ENCODE data around the gene PDCD1LG2. TPM values are rescaled to one million over a fixed set of nuclear protein-coding genes. Genes with fewer than 3 reads are reported as not detected.
A peak's percentile ranks its signal among the peaks of the same experiment; 100 is the strongest.
"Not testable (repeated sequence)": the region's sequence is repeated elsewhere in the genome, so short reads cannot be mapped to it uniquely, and the experiment has no call there.

Gene PDCD1LG2
- 1 to 10 TPM in 1 of 2 donors, under 1 TPM in 1; 0.55 to 1.7 TPM for total RNA-seq

DNA sequence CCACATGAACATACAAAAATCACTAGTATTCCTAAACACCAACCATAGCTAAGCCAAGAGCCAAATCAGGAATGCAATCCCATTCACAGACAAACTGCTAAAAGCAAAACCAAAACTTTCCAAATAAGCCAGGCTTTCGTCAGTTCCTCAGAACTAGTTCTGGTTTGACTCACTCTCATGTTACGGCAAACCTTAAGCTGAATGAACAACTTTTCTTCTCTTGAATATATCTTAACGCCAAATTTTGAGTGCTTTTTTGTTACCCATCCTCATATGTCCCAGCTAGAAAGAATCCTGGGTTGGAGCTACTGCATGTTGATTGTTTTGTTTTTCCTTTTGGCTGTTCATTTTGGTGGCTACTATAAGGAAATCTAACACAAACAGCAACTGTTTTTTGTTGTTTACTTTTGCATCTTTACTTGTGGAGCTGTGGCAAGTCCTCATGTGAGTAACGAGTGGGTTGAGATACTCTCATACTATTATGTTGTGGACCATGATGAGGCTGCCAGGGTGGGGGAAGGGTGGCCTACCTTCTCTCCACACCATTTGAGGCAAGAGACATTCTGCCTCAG lies at the start of gene PDCD1LG2:
TSS of gene PDCD1LG2 (plus strand) at position 172 of the 572 bp plus-strand sequence. CDS start 12,016 bp downstream, outside the sequence.
- Mint-ChIP-seq H3K9me3 (no peaks in the 10 kb centered on the region), H3K27ac (peak within 1 kb of the TSS; percentile 86 to 88), H3K27me3 (peaks cover 0 to 8% of the 10 kb centered on the region in 2 donors), H3K4me3 (peak within 1 kb of the TSS; percentile 87), H3K4me1 (ENCODE audit: low read depth in 2 of 2) (peaks cover 30 to 54% of the 10 kb centered on the region in 2 donors), H3K36me3 (peaks cover 13% of the 10 kb centered on the region)
- ATAC-seq (peak; percentile 77 to 91), DNase-seq (ENCODE audit: low spot score) (no peak)

DNA sequence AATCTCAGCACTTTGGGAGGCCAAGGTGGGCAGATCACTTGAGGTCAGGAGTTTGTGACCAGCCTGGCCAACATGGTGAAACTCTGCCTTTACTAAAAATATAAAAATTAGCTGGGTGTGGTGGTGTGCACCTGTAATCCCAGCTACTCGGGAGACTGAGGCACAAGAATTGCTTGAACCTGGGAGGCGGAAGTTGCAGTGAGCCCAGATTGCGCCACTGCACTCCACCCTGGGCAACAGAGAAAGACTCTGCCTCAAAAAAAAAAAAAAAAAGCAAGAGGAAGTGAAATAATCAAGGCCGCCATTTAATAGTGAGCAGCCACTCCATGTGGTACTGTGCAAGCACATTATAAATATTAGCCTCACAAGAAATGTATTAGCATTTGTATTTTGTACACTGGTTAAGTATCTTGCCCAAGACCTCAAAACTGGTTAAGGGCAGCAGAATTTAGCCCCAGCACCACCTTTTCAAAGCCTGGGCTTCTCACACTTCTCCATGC lies 45.5 kb upstream of the PDCD1LG2 start:
- H3K27ac Mint-ChIP-seq: peak overlapping the region; percentile 52 to 100
- peaks cover 36 to 60% of the 10 kb centered on the region in 2 donors for H3K4me1 Mint-ChIP-seq (ENCODE audit: low read depth in 2 of 2)
- H3K36me3 Mint-ChIP-seq: peaks cover 72% of the 10 kb centered on the region

DNA sequence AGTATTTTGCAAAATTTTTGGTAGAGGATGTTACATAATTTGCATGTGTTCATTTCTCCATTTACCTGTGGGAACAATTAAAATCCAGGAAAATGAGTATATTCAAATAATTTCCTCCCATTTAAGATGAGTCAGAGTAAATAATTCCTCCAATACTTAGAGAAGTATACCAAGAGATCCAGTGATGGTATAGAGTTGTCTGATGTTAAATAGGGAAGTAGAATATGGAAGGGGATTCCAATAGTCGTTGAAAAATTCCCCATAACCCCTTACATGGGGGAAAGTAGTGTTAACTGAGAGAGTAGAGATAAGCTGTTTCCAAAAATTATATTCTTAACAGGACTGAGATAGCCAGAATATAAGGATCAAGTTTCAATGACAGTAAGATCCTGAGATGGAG lies 44.3 kb upstream of the PDCD1LG2 start:
- peaks cover 65% of the 10 kb centered on the region for H3K36me3 Mint-ChIP-seq
- DNase-seq (ENCODE audit: low spot score): no peak
- H3K27me3 Mint-ChIP-seq: no peaks in the 10 kb centered on the region
- H3K4me1 Mint-ChIP-seq (ENCODE audit: low read depth in 2 of 2): peaks cover 29 to 57% of the 10 kb centered on the region in 2 donors
- no peaks in the 10 kb centered on the region for H3K9me3 Mint-ChIP-seq
- H3K4me3 Mint-ChIP-seq: no peak overlapping the region
- peak overlapping the region; percentile 52 to 82 for H3K27ac Mint-ChIP-seq
- no peak for ATAC-seq

More for the DNA sequence above, 45.5 kb upstream of the PDCD1LG2 start:
- DNase-seq (ENCODE audit: low spot score); H3K9me3 Mint-ChIP-seq; ATAC-seq; H3K4me3 Mint-ChIP-seq; H3K27me3 Mint-ChIP-seq: not testable (repeated sequence)

DNA sequence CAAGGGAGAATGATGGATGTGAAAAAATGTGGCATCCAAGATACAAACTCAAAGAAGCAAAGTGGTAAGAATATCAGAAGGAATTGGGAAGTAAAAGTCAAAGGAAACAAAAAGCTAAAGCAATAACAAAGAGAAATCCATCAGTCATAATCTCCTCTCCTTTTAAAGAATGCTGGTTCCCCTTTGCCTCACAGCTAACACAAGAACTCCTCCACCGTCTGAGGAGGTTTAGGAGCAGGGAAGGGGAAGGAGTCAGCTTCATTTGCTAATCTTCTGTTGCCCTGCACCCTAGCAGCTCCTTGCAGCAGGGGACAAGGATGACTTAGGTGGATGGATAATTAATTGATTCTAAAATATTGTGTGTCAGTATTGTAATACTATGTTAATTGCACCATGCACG lies 43.6 kb upstream of the PDCD1LG2 start:
- DNase-seq (ENCODE audit: low spot score): no peak
- peak overlapping the region; percentile 52 to 82 for H3K27ac Mint-ChIP-seq
- no peaks in the 10 kb centered on the region for H3K9me3 Mint-ChIP-seq
- H3K27me3 Mint-ChIP-seq: no peaks in the 10 kb centered on the region
- H3K36me3 Mint-ChIP-seq: peaks cover 65% of the 10 kb centered on the region
- ATAC-seq: no peak
- no peak overlapping the region for H3K4me3 Mint-ChIP-seq
- H3K4me1 Mint-ChIP-seq (ENCODE audit: low read depth in 2 of 2): peaks cover 29 to 57% of the 10 kb centered on the region in 2 donors

DNA sequence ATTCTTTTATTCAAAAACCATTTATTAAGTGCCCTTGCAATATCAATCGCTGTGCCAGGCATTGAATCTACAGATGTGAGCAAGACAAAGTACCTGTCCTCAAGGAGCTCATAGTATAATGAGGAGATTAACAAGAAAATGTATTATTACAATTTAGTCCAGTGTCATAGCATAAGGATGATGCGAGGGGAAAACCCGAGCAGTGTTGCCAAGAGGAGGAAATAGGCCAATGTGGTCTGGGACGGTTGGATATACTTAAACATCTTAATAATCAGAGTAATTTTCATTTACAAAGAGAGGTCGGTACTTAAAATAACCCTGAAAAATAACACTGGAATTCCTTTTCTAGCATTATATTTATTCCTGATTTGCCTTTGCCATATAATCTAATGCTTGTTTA lies 41.5 kb upstream of the PDCD1LG2 start:
- H3K27ac Mint-ChIP-seq: peak overlapping the region; percentile 21 to 82
- no peak for DNase-seq (ENCODE audit: low spot score)
- H3K36me3 Mint-ChIP-seq: peaks cover 55% of the 10 kb centered on the region
- H3K27me3 Mint-ChIP-seq: no peaks in the 10 kb centered on the region
- H3K4me3 Mint-ChIP-seq: no peak overlapping the region
- H3K4me1 Mint-ChIP-seq (ENCODE audit: low read depth in 2 of 2): peaks cover 34 to 52% of the 10 kb centered on the region in 2 donors
- ATAC-seq: no peak
- H3K9me3 Mint-ChIP-seq: no peaks in the 10 kb centered on the region

DNA sequence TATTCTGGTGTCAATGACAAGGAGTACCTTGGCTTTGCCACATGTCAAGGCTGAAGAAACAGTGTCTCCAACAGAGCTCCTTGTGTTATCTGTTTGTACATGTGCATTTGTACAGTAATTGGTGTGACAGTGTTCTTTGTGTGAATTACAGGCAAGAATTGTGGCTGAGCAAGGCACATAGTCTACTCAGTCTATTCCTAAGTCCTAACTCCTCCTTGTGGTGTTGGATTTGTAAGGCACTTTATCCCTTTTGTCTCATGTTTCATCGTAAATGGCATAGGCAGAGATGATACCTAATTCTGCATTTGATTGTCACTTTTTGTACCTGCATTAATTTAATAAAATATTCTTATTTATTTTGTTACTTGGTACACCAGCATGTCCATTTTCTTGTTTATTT lies 40.2 kb upstream of the PDCD1LG2 start:
- Mint-ChIP-seq H3K4me3 (no peak overlapping the region), H3K9me3 (peaks cover 5% of the 10 kb centered on the region), H3K36me3 (peaks cover 53% of the 10 kb centered on the region), H3K27me3 (no peaks in the 10 kb centered on the region), H3K4me1 (ENCODE audit: low read depth in 2 of 2) (peaks cover 47 to 55% of the 10 kb centered on the region in 2 donors), H3K27ac (peak overlapping the region in 1 of 2 donors; percentile 21)
- DNase-seq (ENCODE audit: low spot score) (no peak), ATAC-seq (no peak)

DNA sequence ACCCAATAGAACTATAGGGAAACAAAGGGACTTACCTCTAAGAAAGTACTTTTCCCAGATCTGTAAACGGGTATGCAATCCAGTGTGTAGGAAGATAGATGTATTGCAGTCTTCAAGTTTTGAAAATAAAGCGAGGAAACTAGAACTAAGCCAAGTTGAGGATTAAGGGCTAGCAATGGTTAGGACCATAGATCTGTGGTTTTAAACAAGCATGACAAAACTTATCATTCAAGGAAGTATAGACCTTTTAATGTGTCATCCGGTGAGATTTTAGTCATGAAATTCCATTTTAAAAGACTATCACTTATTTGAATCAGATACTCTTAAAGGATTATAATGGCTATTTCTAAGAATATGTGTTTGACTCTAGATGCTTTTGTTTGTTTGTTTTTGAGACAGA lies 39.5 kb upstream of the PDCD1LG2 start:
- H3K27me3 Mint-ChIP-seq: no peaks in the 10 kb centered on the region
- ATAC-seq (peak in 1 of 2 donors; percentile 59), DNase-seq (ENCODE audit: low spot score) (no peak)
- H3K36me3 Mint-ChIP-seq: peaks cover 46% of the 10 kb centered on the region
- H3K4me1 Mint-ChIP-seq (ENCODE audit: low read depth in 2 of 2): peaks cover 49 to 55% of the 10 kb centered on the region in 2 donors
- H3K9me3 Mint-ChIP-seq: peaks cover 5% of the 10 kb centered on the region
- H3K27ac Mint-ChIP-seq: no peak overlapping the region
- peak overlapping the region; percentile 10 for H3K4me3 Mint-ChIP-seq

DNA sequence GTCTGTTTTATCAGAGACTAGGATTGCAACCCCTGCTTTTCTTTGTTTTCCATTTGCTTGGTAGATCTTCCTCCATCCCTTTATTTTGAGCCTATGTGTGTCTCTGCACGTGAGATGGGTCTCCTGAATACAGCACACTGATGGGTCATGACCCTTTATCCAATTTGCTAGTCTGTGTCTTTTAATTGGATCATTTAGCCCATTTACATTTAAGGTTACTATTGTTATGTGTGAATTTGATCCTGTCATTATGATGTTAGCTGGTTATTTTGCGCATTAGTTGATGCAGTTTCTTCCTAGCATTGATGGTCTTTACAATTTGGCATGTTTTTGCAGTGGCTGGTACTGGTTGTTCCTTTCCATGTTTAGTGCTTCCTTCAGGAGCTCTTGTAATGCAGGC lies 34.7 kb upstream of the PDCD1LG2 start:
- peaks cover 19% of the 10 kb centered on the region for H3K36me3 Mint-ChIP-seq
- H3K27me3 Mint-ChIP-seq; DNase-seq (ENCODE audit: low spot score); H3K9me3 Mint-ChIP-seq; ATAC-seq: not testable (repeated sequence)
- peak overlapping the region; percentile 78 to 88 for H3K27ac Mint-ChIP-seq
- peaks cover 40 to 52% of the 10 kb centered on the region in 2 donors for H3K4me1 Mint-ChIP-seq (ENCODE audit: low read depth in 2 of 2)
- H3K4me3 Mint-ChIP-seq: peak overlapping the region; percentile 67

DNA sequence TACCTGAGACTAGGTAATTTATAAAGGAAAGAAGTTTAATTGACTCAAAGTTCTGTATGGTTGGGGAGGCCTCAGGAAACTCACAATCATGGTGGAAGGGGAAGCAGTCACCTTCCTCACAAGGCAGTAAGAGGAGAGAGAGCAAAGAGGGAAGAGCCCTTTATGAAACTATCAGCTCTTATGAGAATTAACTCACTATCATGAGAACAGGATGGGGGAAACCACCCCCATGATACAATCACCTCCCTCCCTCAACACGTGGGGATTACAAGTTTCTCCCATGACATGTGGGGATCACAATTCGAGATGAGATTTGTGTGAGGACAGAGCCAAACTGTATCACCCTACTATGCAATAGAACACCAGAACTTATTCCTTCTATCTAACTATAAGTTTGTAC lies 32.1 kb upstream of the PDCD1LG2 start:
- H3K36me3 Mint-ChIP-seq: peaks cover 24% of the 10 kb centered on the region
- DNase-seq (ENCODE audit: low spot score) (no peak), ATAC-seq (peak; percentile 48 to 75)
- H3K4me3 Mint-ChIP-seq: no peak overlapping the region
- peaks cover 6 to 9% of the 10 kb centered on the region in 2 donors for H3K27me3 Mint-ChIP-seq
- peaks cover 5% of the 10 kb centered on the region for H3K9me3 Mint-ChIP-seq
- H3K27ac Mint-ChIP-seq: peak overlapping the region; percentile 5 to 52
- peaks cover 34 to 56% of the 10 kb centered on the region in 2 donors for H3K4me1 Mint-ChIP-seq (ENCODE audit: low read depth in 2 of 2)

DNA sequence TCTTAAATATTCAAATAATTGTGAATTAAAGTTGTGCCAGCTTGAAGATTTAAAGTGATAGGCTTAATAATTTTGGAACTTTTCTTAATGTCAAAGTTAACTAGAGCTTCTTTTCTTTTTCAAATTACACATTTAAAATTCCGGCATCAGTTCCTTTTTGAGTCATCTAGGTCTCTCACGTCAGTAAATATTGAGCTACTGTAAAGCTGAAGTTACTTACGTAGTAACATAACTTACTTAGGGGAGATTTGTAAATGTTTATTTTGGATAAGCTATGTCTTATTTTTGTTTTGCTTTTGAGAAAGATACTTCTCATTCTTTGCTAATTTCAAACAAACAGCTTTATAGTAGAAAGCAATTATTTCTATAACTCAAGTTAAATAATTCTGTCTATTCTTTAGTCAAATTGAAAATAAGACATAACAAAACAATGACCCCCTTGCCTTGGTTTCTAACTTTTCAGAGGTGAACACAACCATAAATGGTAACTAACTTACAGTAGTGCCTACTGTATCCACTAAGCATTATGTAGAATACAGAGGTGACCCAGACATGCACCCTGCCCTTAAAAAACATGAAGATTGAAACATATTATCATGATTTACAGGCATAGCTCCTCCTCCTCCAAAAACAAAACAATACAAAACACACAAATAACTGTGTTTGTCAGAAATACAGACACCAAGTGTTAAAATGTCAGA lies 30.2 kb upstream of the PDCD1LG2 start:
- Mint-ChIP-seq H3K4me1 (ENCODE audit: low read depth in 2 of 2) (peaks cover 18 to 37% of the 10 kb centered on the region in 2 donors), H3K9me3 (no peaks in the 10 kb centered on the region), H3K27ac (peak overlapping the region; percentile 23 to 55), H3K27me3 (peaks cover 6 to 9% of the 10 kb centered on the region in 2 donors), H3K36me3 (peaks cover 13% of the 10 kb centered on the region), H3K4me3 (peak overlapping the region; percentile 51)
- DNase-seq (ENCODE audit: low spot score) (no peak), ATAC-seq (peak in 1 of 2 donors; percentile 56)

DNA sequence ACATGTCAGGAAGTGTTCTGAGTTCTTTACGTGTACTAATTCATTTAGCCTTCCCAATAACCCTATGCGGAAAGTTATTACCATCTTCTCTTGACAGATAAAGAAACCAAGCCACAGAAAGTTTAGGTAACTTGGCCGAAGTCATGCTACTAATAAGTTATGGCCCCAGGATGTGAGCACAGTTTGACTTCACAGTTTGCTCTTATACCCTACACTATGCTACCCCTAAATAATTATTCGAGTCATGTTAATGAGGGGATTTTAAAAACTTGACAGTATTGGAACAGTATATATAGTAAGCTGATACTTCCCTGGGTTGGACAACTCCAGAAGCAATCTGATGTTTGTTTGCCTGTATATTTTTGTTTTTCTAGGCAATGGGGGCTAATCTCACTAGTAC lies 29.4 kb upstream of the PDCD1LG2 start:
- Mint-ChIP-seq H3K27ac (no peak overlapping the region), H3K4me3 (no peak overlapping the region), H3K36me3 (peaks cover 13% of the 10 kb centered on the region), H3K4me1 (ENCODE audit: low read depth in 2 of 2) (peaks cover 13 to 29% of the 10 kb centered on the region in 2 donors), H3K27me3 (peaks cover 6 to 9% of the 10 kb centered on the region in 2 donors), H3K9me3 (no peaks in the 10 kb centered on the region)
- peak in 1 of 2 donors; percentile 60 for ATAC-seq
- DNase-seq (ENCODE audit: low spot score): no peak

DNA sequence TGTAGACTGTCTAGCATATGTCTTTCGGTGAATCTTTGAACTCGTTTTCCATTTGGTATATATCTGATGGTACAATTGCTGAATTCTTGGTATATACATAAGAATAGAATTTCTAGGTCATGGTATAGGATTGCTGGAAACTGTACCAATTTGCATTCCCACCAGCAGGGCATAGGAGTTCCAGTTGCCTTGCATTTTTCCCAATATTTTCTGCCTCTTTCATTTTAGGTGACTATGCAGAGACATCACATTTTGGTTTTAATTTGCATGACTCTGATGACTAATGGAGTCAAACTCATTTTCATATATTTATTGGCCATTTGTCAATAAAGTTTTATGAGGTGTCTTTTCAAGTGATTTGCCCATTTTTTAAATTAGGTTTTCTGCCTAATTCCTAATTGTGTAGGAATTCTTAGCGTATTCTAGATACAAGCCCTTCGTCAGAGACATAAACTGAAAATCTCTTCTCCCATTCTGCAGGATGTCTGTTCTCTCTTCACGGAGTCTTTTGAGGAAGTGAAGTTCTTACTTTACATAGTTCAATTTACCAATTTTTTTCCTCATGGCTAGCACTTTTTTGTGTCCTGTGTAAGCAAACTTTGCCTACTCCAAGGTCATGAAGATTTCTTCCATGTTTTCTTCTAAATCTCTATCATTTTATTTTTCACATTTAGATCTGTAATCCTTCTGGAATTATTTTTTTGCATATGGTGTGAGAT lies 28.9 kb upstream of the PDCD1LG2 start:
- no peak overlapping the region for H3K4me3 Mint-ChIP-seq
- no peak for DNase-seq (ENCODE audit: low spot score)
- H3K9me3 Mint-ChIP-seq: no peaks in the 10 kb centered on the region
- H3K27me3 Mint-ChIP-seq: peaks cover 6 to 9% of the 10 kb centered on the region in 2 donors
- H3K27ac Mint-ChIP-seq: no peak overlapping the region
- ATAC-seq: peak in 1 of 2 donors; percentile 8
- H3K36me3 Mint-ChIP-seq: peaks cover 8% of the 10 kb centered on the region
- peaks cover 9 to 24% of the 10 kb centered on the region in 2 donors for H3K4me1 Mint-ChIP-seq (ENCODE audit: low read depth in 2 of 2)

DNA sequence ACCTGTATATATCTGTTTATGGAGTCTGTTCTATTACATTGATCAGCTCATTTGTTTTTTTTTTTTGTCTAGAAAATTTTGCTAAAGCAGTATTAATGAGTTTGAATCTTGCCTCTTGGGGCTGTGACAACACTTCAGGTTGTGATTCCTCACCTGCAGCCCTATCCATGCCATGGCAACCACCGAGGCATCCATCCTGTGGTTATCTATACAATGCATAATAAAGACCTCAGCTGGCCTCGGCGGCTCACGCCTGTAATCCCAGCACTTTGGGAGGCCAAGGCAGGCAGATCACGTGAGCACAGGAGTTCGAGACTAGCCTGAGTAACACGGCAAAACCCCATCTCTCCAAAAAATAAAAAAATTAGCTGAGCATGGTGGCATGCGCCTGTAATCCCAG lies 28.1 kb upstream of the PDCD1LG2 start:
- DNase-seq (ENCODE audit: low spot score) (no peak), ATAC-seq (no peak)
- no peaks in the 10 kb centered on the region for H3K9me3 Mint-ChIP-seq
- no peak overlapping the region for H3K27ac Mint-ChIP-seq
- peaks cover 5% of the 10 kb centered on the region for H3K36me3 Mint-ChIP-seq
- peaks cover 6 to 9% of the 10 kb centered on the region in 2 donors for H3K27me3 Mint-ChIP-seq
- peaks cover 7 to 22% of the 10 kb centered on the region in 2 donors for H3K4me1 Mint-ChIP-seq (ENCODE audit: low read depth in 2 of 2)
- no peak overlapping the region for H3K4me3 Mint-ChIP-seq

Measured in natural killer cell treated with Interleukin-12 subunit alpha and Interleukin-12 subunit beta and Interleukin-15 and Interleukin-18, amount 100 ng/mL, for 72 hours (primary cell).